Activated T-helper 17 cell treated with anti-CD3 and anti-CD28 coated beads, Interleukin-2, amount 50 U/mL, for 72 hours (primary cell): Measurements from ENCODE around the gene TUBA4B. TPM values are rescaled to one million over a fixed set of nuclear protein-coding genes. Genes with fewer than 3 reads are reported as not detected.
"Not testable (repeated sequence)": the region's sequence is repeated elsewhere in the genome, so short reads cannot be mapped to it uniquely, and the experiment has no call there.

Source experiments
- ATAC-seq: fragments of 150-1000 bp; cut with Tn5 transposase; replicated peaks from 2 replicates; pipeline ENCODE4 v1.10.0; 2021; ENCODE audit warnings: mild to moderate bottlenecking, moderate library complexity
- H3K27ac Mint-ChIP-seq: one replicate; pipeline ENCODE4 v1.8.0; 2022; ENCODE audit warnings: mixed read lengths
- H3K27me3 Mint-ChIP-seq: one replicate; pipeline ENCODE4 v1.8.0; 2022; ENCODE audit warnings: mixed read lengths
- H3K36me3 Mint-ChIP-seq: one replicate; pipeline ENCODE4 v1.8.0; 2022; ENCODE audit warnings: low read depth, mild to moderate bottlenecking, mixed read lengths
- H3K4me1 Mint-ChIP-seq: one replicate; pipeline ENCODE4 v1.8.0; 2022; ENCODE audit warnings: mixed read lengths
- H3K4me3 Mint-ChIP-seq: one replicate; pipeline ENCODE4 v1.8.0; 2022; ENCODE audit warnings: mild to moderate bottlenecking, mixed read lengths
- H3K9me3 Mint-ChIP-seq: one replicate; pipeline ENCODE4 v1.8.0; 2022; ENCODE audit warnings: mixed read lengths
- total RNA-seq, 2 donors: library from RNA; stranded (reverse); gene quantifications; one replicate each; pipeline ENCODE4 v1.2.3, GENCODE V29; 2022

TUBA4B gene
- total RNA-seq, 2 donors from 2014 or later = not detected

- H3K4me3 Mint-ChIP-seq = peak overlapping the region; percentile 81
- H3K9me3 Mint-ChIP-seq = no peaks in the 10 kb centered on the region
- H3K4me1 Mint-ChIP-seq = peaks cover 45% of the 10 kb centered on the region
- H3K27ac Mint-ChIP-seq = peak overlapping the region; percentile 95
- H3K27me3 Mint-ChIP-seq = no peaks in the 10 kb centered on the region
- ATAC-seq = peak; percentile 2
- peaks cover 75% of the 10 kb centered on the region for H3K36me3 Mint-ChIP-seq
These were observed 3.7 kb upstream of the TUBA4B start for GRCh38 chr2:219249203-219249980.

GRCh38 chr2:219250049-219250781 lies 2.8 kb upstream of the TUBA4B start:
- H3K4me3 Mint-ChIP-seq = peak overlapping the region; percentile 81
- H3K27me3 Mint-ChIP-seq = no peaks in the 10 kb centered on the region
- H3K4me1 Mint-ChIP-seq = peaks cover 45% of the 10 kb centered on the region
- H3K9me3 Mint-ChIP-seq = no peaks in the 10 kb centered on the region
- H3K27ac Mint-ChIP-seq = peak overlapping the region; percentile 95
- peaks cover 75% of the 10 kb centered on the region for H3K36me3 Mint-ChIP-seq
- no peak for ATAC-seq

GRCh38 chr2:219251656-219252055 lies 1.4 kb upstream of the TUBA4B start:
- H3K36me3 Mint-ChIP-seq = peaks cover 66% of the 10 kb centered on the region
- H3K4me1 Mint-ChIP-seq = peaks cover 53% of the 10 kb centered on the region
- no peak for ATAC-seq

DNA sequence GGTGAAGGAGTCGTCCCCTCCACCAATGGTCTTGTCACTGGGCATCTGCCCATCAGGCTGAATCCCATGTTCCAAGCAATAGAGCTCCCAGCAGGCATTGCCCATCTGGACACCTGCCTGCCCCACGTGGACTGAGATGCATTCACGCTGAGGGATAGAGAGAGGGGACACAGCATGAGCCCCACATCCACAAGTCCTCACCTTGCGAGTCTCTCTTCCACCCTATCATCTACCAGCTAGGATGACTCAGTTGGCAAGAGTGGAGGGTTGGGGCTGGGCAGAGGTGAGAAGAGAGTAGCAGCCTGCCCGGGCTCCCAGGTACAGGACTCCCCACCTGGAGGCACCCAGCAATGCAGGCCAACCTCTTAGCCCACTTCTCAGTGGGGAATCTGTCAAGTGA lies 959 bp upstream of the TUBA4B start:
- H3K4me1 Mint-ChIP-seq = peaks cover 53% of the 10 kb centered on the region
- no peaks in the 10 kb centered on the region for H3K9me3 Mint-ChIP-seq
- H3K27me3 Mint-ChIP-seq = no peaks in the 10 kb centered on the region
- peak overlapping the region; percentile 95 for H3K27ac Mint-ChIP-seq
- peak overlapping the region; percentile 81 for H3K4me3 Mint-ChIP-seq
- no peak for ATAC-seq
- H3K36me3 Mint-ChIP-seq = peaks cover 66% of the 10 kb centered on the region

More at GRCh38 chr2:219251656-219252055, 1.4 kb upstream of the TUBA4B start:
- Mint-ChIP-seq H3K9me3 (no peaks in the 10 kb centered on the region), H3K4me3 (peak overlapping the region; percentile 81), H3K27me3 (no peaks in the 10 kb centered on the region), H3K27ac (peak overlapping the region; percentile 95)

GRCh38 chr2:219252570-219252899 lies 508 bp upstream of the TUBA4B start:
- no peak for ATAC-seq
- peaks cover 49% of the 10 kb centered on the region for H3K4me1 Mint-ChIP-seq
- peak overlapping the region; percentile 95 for H3K27ac Mint-ChIP-seq
- H3K36me3 Mint-ChIP-seq = peaks cover 62% of the 10 kb centered on the region
- no peaks in the 10 kb centered on the region for H3K27me3 Mint-ChIP-seq
- H3K4me3 Mint-ChIP-seq = peak overlapping the region; percentile 81
- no peaks in the 10 kb centered on the region for H3K9me3 Mint-ChIP-seq

DNA sequence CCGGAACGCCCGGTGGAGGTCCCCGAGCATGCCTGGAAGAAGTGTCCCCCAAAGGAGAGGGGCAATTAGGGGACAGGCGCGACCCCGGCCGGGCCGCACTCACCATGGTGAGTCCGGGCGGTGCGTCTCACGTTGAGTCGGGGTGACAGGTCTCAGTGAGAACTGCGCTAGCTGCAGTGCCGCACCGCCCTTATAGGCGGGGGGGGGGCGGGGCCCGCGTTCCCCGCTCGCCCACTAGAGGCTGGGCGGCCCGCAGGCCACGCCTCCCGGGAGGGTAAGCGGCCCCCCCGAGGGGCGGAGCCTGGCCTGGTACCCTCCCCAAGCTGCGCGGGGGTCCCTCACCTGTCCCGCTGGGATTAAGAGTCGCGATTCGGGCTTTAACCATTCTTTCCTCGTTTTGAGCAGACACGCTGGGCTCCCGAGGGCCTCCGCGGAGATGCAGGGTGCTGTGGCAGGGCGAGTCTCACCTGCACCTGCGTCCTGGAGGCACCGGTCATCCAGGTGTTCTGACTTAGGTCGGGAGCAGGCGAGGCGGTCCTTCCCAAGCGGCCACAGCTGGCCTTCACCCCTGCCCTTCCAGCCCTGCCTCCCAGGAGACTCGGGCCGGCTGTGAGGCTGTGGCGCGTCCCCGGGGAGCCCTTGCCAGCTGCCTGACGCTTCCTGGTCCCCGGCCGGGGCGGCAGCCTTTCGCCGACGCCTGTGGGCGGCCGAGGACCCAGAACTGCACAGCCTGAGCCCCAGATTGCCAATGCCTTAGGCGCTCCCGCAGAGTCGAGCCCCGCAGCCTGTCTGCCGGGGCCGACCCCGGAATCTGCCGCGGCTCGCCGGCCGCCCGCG lies 928 bp downstream of the TUBA4B start, which contains the start of gene TUBA4A:
Gene TUBA4A (minus strand): TSS at position 166 of the 837 bp plus-strand sequence. CDS start 60 bp downstream, at position 106.
- H3K27me3 Mint-ChIP-seq = no peaks in the 10 kb centered on the region
- H3K36me3 Mint-ChIP-seq = peaks cover 48% of the 10 kb centered on the region
- ATAC-seq = peak; percentile 69
- H3K4me3 Mint-ChIP-seq = peak within 1 kb of the TSS; percentile 81
- H3K9me3 Mint-ChIP-seq = no peaks in the 10 kb centered on the region
- peak within 1 kb of the TSS; percentile 95 for H3K27ac Mint-ChIP-seq
- H3K4me1 Mint-ChIP-seq = peaks cover 35% of the 10 kb centered on the region

DNA sequence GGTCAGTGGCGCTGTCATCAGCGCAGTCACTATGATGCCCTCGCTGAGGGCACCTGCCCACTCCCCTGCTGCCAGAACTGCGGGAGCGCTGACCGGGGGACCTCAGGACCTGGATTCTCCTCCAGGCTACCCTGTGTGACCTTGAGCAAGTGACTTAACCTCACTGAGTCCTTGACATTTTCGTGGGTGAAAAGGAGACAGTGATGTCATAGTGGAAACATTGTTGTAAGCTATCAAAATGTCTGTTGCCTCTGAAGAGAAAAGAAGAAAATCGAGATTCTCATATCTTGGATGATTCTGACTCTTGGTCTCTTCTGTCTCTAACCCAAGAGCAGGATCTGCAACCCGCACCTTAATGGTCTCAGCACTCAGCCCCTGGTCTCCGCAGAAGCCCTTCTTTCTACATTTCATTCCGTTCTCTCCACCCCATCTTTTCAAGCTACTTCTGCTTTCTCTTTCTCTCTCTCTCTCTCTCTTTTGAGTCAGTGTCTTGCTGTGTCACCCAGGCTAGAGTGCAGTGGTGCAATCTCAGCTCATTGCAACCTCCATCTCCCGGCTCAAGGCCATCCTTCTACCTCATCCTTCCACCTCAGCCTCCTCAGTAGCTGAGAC lies 1.7 kb downstream of the TUBA4B start:
- peak overlapping the region; percentile 89 for H3K27ac Mint-ChIP-seq
- H3K4me1 Mint-ChIP-seq = peaks cover 27% of the 10 kb centered on the region
- H3K27me3 Mint-ChIP-seq = no peaks in the 10 kb centered on the region
- no peaks in the 10 kb centered on the region for H3K9me3 Mint-ChIP-seq
- peaks cover 41% of the 10 kb centered on the region for H3K36me3 Mint-ChIP-seq
- H3K4me3 Mint-ChIP-seq = peak overlapping the region; percentile 81
- ATAC-seq = peak; percentile 67

DNA sequence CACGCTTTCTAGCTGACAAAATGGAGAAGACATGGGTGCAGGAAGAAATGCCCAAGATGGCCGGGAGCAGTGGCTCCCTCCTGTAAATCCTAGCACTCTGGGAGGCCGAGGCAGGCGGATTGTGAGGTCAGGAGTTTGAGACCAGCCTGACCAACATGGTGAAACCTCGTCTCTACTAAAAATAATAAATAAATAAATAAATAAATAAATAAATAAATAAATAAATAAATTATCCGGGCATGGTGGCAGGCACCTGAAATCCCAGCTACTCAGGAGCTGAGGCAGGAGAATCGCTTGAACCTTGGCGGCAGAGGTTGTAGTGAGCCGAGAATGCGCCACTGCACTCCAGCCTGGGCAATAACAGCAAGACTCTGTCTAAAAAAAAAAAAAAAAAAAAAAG lies 5.9 kb downstream of the TUBA4B start:
- not testable (repeated sequence) for H3K36me3 Mint-ChIP-seq, H3K4me1 Mint-ChIP-seq, H3K27ac Mint-ChIP-seq, H3K27me3 Mint-ChIP-seq, H3K4me3 Mint-ChIP-seq, ATAC-seq, H3K9me3 Mint-ChIP-seq

GRCh38 chr2:219261024-219261855 lies 8.2 kb downstream of the TUBA4B start:
- Mint-ChIP-seq H3K36me3 (no peaks in the 10 kb centered on the region), H3K4me1 (peaks cover under 1% of the 10 kb centered on the region), H3K9me3 (no peaks in the 10 kb centered on the region), H3K27ac (no peak overlapping the region), H3K27me3 (peaks cover 5% of the 10 kb centered on the region), H3K4me3 (no peak overlapping the region)
- ATAC-seq = no peak

- Mint-ChIP-seq H3K27ac (no peak overlapping the region), H3K36me3 (no peaks in the 10 kb centered on the region), H3K4me1 (no peaks in the 10 kb centered on the region), H3K4me3 (no peak overlapping the region), H3K9me3 (no peaks in the 10 kb centered on the region), H3K27me3 (peaks cover 5% of the 10 kb centered on the region)
- no peak for ATAC-seq
These were observed 13.2 kb downstream of the TUBA4B start for GRCh38 chr2:219266232-219266631.

DNA sequence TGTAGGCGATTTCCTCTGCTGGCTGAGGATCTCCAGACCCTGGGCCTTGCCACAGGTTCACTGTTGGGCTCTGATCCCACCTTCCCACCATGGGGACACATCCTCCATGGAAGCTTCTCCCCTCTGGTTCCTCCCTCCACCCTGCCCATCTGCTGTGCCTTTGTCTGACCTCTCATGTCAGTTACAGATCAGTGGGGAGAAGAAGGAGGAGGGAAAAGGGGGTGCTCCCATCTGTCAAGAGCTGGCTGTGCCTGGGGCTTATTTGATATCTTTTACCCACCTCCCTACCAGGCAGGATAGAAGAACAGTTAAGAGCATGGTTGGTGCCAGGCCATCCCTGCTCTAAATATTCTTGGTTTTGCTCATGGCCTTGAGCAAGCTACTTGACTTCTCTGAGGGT lies 13.8 kb downstream of the TUBA4B start:
- H3K36me3 Mint-ChIP-seq = no peaks in the 10 kb centered on the region

DNA sequence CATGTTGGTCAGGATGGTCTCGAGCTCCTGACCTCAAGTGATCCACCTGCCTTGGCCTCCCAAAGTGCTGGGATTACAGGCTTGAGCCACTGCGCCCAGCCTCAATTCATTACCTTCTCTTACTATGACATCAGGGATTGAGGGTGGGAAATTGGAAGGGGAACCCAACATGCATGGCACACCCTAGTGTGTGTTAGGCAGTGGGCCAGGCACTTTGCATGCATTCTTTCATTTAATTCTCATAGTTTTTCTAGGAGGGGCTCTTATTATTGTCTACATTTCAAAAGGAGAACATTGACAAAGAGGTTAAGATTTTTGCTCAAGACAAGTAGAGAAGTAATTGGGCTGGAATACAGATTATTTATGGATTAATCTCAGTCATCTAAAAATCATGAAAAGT lies 15.3 kb downstream of the TUBA4B start:
- no peaks in the 10 kb centered on the region for H3K27me3 Mint-ChIP-seq
- H3K4me3 Mint-ChIP-seq = no peak overlapping the region
- H3K9me3 Mint-ChIP-seq = no peaks in the 10 kb centered on the region
- H3K4me1 Mint-ChIP-seq = no peaks in the 10 kb centered on the region
- ATAC-seq = no peak
- no peak overlapping the region for H3K27ac Mint-ChIP-seq
- H3K36me3 Mint-ChIP-seq = no peaks in the 10 kb centered on the region

More for the DNA sequence above, 13.8 kb downstream of the TUBA4B start:
- no peak overlapping the region for H3K4me3 Mint-ChIP-seq
- H3K27me3 Mint-ChIP-seq = peaks cover under 1% of the 10 kb centered on the region
- H3K27ac Mint-ChIP-seq = no peak overlapping the region
- H3K4me1 Mint-ChIP-seq = no peaks in the 10 kb centered on the region
- H3K9me3 Mint-ChIP-seq = no peaks in the 10 kb centered on the region
- ATAC-seq = no peak

DNA sequence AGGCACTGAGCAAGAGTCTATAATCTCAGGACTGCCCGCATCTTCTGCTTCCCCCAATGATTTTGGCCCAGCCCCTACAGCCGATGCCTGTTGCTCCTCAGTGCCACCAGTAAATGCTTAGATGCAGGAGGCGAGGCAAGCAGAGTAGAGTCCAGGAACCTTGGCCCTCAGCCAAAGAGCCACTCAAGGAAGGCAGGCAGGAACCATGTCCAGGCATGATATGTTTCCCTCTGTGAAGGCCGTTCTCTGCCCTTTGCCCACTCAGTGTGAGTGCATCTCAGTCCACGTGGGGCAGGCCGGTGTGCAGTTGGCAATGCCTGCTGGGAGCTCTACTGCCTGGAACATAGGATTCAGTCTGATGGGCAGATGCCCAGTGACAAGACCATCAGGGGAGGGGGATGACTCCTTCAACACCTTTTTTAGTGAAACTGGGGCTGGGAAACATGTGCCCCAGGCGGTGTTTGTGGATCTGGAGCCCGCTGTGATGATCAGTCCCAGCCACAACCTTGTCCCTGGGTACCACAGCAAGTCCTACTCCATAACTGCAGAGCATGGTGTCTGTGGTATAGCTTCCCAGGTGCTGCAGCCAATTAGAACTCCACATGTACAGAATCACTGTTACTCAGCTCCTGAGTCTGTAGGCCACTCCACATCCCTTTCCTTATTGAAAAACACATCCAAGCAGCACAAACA lies 16.5 kb downstream of the TUBA4B start:
- no peak for ATAC-seq
- no peaks in the 10 kb centered on the region for H3K4me1 Mint-ChIP-seq
- no peak overlapping the region for H3K4me3 Mint-ChIP-seq
- H3K36me3 Mint-ChIP-seq = no peaks in the 10 kb centered on the region
- H3K27ac Mint-ChIP-seq = no peak overlapping the region
- no peaks in the 10 kb centered on the region for H3K9me3 Mint-ChIP-seq
- no peaks in the 10 kb centered on the region for H3K27me3 Mint-ChIP-seq
